ENCODE measurements around the gene EML4. TPM values are rescaled to one million over a fixed set of nuclear protein-coding genes. Genes with fewer than 3 reads are reported as not detected.
A peak's percentile ranks its signal among the peaks of the same experiment; 100 is the strongest.

EML4 gene
- total and polyA plus RNA-seq, 2 of the 13 experiments (the other 11 are each of a cell fraction or from before 2014, with no cell fraction given): 243 to 476 TPM

- 0 out of 2 replicates have a peak, but pooled peaks have one; percentile 15 for TF ChIP-seq ZNF605 (CRISPR knock-in tag; IDR thresholded peaks at IDR 0.05)
- TF ChIP-seq ZNF414 (CRISPR knock-in tag; IDR thresholded peaks at IDR 0.05): 0 out of 2 replicates have a peak, but pooled peaks have one; percentile 21
- TF ChIP-seq MED1 (CRISPR knock-in tag; IDR thresholded peaks at IDR 0.05): peak; percentile 20
- TF ChIP-seq CEBPG (CRISPR knock-in tag; IDR thresholded peaks at IDR 0.05): peak; percentile 61
- peak; percentile 53 for TF ChIP-seq ZMYM3 (CRISPR knock-in tag; IDR thresholded peaks at IDR 0.05)
- TF ChIP-seq NAIF1 (CRISPR knock-in tag; IDR thresholded peaks at IDR 0.05; ENCODE audit: borderline replicate concordance): 0 out of 2 replicates have a peak, but pooled peaks have one; percentile 14
Measured at GRCh38 chr2:42126873-42127272, 42.3 kb upstream of the EML4 start (continued).

- H3K36me3 ChIP-seq (replicated peaks in 1 of 2; ENCODE audit: control insufficient read depth in 1 of 2, insufficient read depth in 2 of 2, low read length in 2 of 2): no peaks in the 10 kb centered on the region
- peaks cover 100% of the 10 kb centered on the region for H3K4me1 ChIP-seq (ENCODE audit: insufficient read depth, low read length)
- no peak overlapping the region for H2AFZ ChIP-seq (ENCODE audit: low read length)
- peak; percentile 89 for ATAC-seq
- peak overlapping the region; percentile 74 for H3K4me2 ChIP-seq (ENCODE audit: low read depth, low read length)
- peak; percentile 97 for FAIRE-seq
- TSS peak; percentile 78 for BruUV-seq (replicated peaks)
- intact Hi-C loops (cut with micrococcal nuclease; ENCODE audit: unreplicated experiment): loop anchor here (1.0 kb wide), 1 partner anchor 9 kb away; no protein-coding TSS in a partner anchor
- in situ Hi-C loops (cut with HindIII; ENCODE audit: extremely low pct_ligation_motif_present, low pct_unique_long_range_greater_than_20kb): no loop called here
- peaks cover 30% of the 10 kb centered on the region for H3K79me2 ChIP-seq (ENCODE audit: insufficient read depth, low read length)
- CTCF ChIA-PET (ENCODE audit: low intra/inter-chr PET ratio, low total read pairs): interaction anchor here (0.6 kb wide), 1 partner anchor 232 kb away, joined by 3 read pairs; no protein-coding TSS in a partner anchor
- peak overlapping the region; percentile 22 to 61 (median 57); a peak in 5 of 6 replicates for H3K4me3 ChIP-seq (replicated peaks in 1 of 3; ENCODE audit: insufficient read depth in 1 of 3, low read depth in 2 of 3, low read length in 3 of 3)
- peak overlapping the region; percentile 84 for H3K27ac ChIP-seq (ENCODE audit: extremely low read length, insufficient read depth, low read length)
- no peaks in the 10 kb centered on the region for H3K9me3 ChIP-seq (ENCODE audit: low read length)
- DNase-seq (ENCODE audit: low spot score): peak; percentile 97
- H4K20me1 ChIP-seq (ENCODE audit: insufficient read depth, low read length): no peaks in the 10 kb centered on the region
- WGBS (ENCODE audit: low lambda C conversion rate): 11% methylated on average over 5 of the region's 5 CpGs
- H3K9ac ChIP-seq (ENCODE audit: insufficient read depth, low read depth, low read length): peak overlapping the region; percentile 63
- POLR2A ChIA-PET: interaction anchor here (0.6 to 7.0 kb wide), 18 partner anchors 9 to 667 kb away, joined by 3 to 100 read pairs (median 4); no protein-coding TSS in a partner anchor
- no peaks in the 10 kb centered on the region for H3K27me3 ChIP-seq (ENCODE audit: control insufficient read depth in 1 of 2, insufficient read depth in 2 of 2, low read length in 2 of 2)
- TF ChIP-seq KDM5A (IDR thresholded peaks at IDR 0.05; ENCODE audit: borderline replicate concordance, low read length) (no peak), HNRNPUL1 (IDR thresholded peaks at IDR 0.05; ENCODE audit: low read depth, low read length) (no peak), ZNF614 (CRISPR knock-in tag; IDR thresholded peaks at IDR 0.05; ENCODE audit: borderline replicate concordance) (peak; percentile 81; the same call in 1 of the 2 replicates), FOXK2 (IDR thresholded peaks at IDR 0.05) (no peak), TAF1 (CRISPR knock-in tag; IDR thresholded peaks at IDR 0.05) (peak; percentile 34; the same call in 1 of the 2 replicates), ATF5 (CRISPR knock-in tag; IDR thresholded peaks at IDR 0.05; ENCODE audit: low read depth) (no peak), TP53 (CRISPR knock-in tag; conservative IDR thresholded peaks at IDR 0.05) (no peak), FOXO4 (CRISPR knock-in tag; conservative IDR thresholded peaks at IDR 0.05) (no peak), POGZ (CRISPR knock-in tag; IDR thresholded peaks at IDR 0.05) (no peak), ZBTB44 (CRISPR knock-in tag; IDR thresholded peaks at IDR 0.05) (no peak), NR2F1 (CRISPR knock-in tag; IDR thresholded peaks at IDR 0.05) (no peak; a peak in 1 of 4 replicates)
Measured at GRCh38 chr2:42127425-42128424, 41.4 kb upstream of the EML4 start.

Measured in HepG2 (cell line).